A549 (cell line): ENCODE data around the gene KIF21A. TPM values are rescaled to one million over a fixed set of nuclear protein-coding genes. Genes with fewer than 3 reads are reported as not detected.

ENCODE experiments used
- ATAC-seq, 2 experiments: fragments of 200-7000 bp in 1 of 2; fragments of >200 bp in 1 of 2; cut with Nextera tagmentation in 1 of 2; cut with Tn5 transposase in 1 of 2; 3 replicates each; pipeline versions ENCODE4 v1.8.0 to v1.9.1; 2018 to 2020; ENCODE audit warnings: mild to moderate bottlenecking in 1 of 2, moderate library complexity in 1 of 2
- CTCF ChIA-PET: fragments of 300-600 bp; sonication (Branson Sonifier 250); formaldehyde crosslinking; extraction: SDS; loops from one replicate; lab custom pipeline; 2021; ENCODE audit warnings: antibody characterized with exemption, inconsistent platforms; lab: Yijun Ruan, JAX
- POLR2A ChIA-PET: fragments of 350-600 bp; formaldehyde crosslinking; extraction: SDS; loops from one replicate; lab custom pipeline; 2021; ENCODE audit warnings: antibody characterized with exemption, inconsistent platforms; lab: Yijun Ruan, JAX
- DNase-seq, 2 experiments: peaks; one replicate each; pipeline versions ENCODE4 v3.0.0 to v3.0.0-alpha.2; 2011 to 2016; ENCODE audit warnings: low read depth in 1 of 2, low spot score in 1 of 2
- FAIRE-seq: peaks from 2 replicates; lab custom pipeline; 2011; peaks lifted over from hg19 to GRCh38; lab: Jason Lieb, UNC
- H3K27ac ChIP-seq, 2 experiments: fragments of >200 bp; sonication (Bioruptor Twin); formaldehyde crosslinking; 3 replicates each; pipeline ENCODE4 v1.5.1; 2016 to 2017
- H3K4me1 ChIP-seq: fragments of >200 bp; sonication (Bioruptor Twin); formaldehyde crosslinking; 3 replicates; pipeline ENCODE4 v1.6.1; 2016
- H3K4me2 ChIP-seq: fragments of >200 bp; sonication (Bioruptor Twin); formaldehyde crosslinking; 3 replicates; pipeline ENCODE4 v1.6.1; 2016
- H3K4me3 ChIP-seq: fragments of >200 bp; sonication (Bioruptor Twin); formaldehyde crosslinking; 3 replicates; pipeline ENCODE4 v1.5.1; 2016
- H3K9me3 ChIP-seq: fragments of >200 bp; sonication (Bioruptor Twin); formaldehyde crosslinking; 3 replicates; pipeline ENCODE4 v1.6.1; 2016
- ATOH8 ChIP-seq: fragments of 250-450 bp; sonication (Bioruptor Pico); IDR thresholded peaks from 2 replicates; pipeline ENCODE4 v1.5.0; 2020; ENCODE audit warnings: low read depth, mild to moderate bottlenecking, moderate library complexity
- CHD2 ChIP-seq: fragments of 150-350 bp; IDR thresholded peaks from 2 replicates; pipeline ENCODE4 v1.6.1; 2014; ENCODE audit warnings: low read length; ENCODE audit not compliant: partially characterized antibody
- CHD4 ChIP-seq: fragments of 200-600 bp; sonication (generic); IDR thresholded peaks from 2 replicates; pipeline ENCODE4 v1.6.1; 2016; ENCODE audit warnings: antibody characterized with exemption, mild to moderate bottlenecking, borderline replicate concordance
- CTCF ChIP-seq: fragments of >200 bp; sonication (Bioruptor Twin); formaldehyde crosslinking; IDR thresholded peaks from 3 replicates; pipeline ENCODE4 v1.5.1; 2016
- E2F6 ChIP-seq: IDR thresholded peaks from 2 replicates; pipeline ENCODE4 v1.6.1; 2012; ENCODE audit warnings: low read depth, borderline replicate concordance
- FOSB ChIP-seq: fragments of 250-450 bp; sonication (Bioruptor Pico); IDR thresholded peaks from 2 replicates; pipeline ENCODE4 v1.5.0; 2020; ENCODE audit warnings: mild to moderate bottlenecking, moderate library complexity
- GATA3 ChIP-seq: IDR thresholded peaks from 2 replicates; pipeline ENCODE4 v1.6.1; 2012; ENCODE audit warnings: borderline replicate concordance
- HOXA7 ChIP-seq: fragments of 250-450 bp; sonication (Bioruptor Pico); IDR thresholded peaks from 2 replicates; pipeline ENCODE4 v1.5.0; 2020; ENCODE audit warnings: mild to moderate bottlenecking, moderate library complexity
- HOXB13 ChIP-seq: fragments of 250-450 bp; sonication (Bioruptor Pico); IDR thresholded peaks from 2 replicates; pipeline ENCODE4 v1.5.0; 2020; ENCODE audit warnings: low read depth, mild to moderate bottlenecking, moderate library complexity
- HOXB5 ChIP-seq: fragments of 250-450 bp; sonication (Bioruptor Pico); IDR thresholded peaks from 2 replicates; pipeline ENCODE4 v1.5.0; 2020; ENCODE audit warnings: mild to moderate bottlenecking, moderate library complexity
- NR3C1 ChIP-seq: fragments of >200 bp; sonication (Bioruptor Twin); formaldehyde crosslinking; IDR thresholded peaks from 3 replicates; pipeline ENCODE4 v1.6.1; 2017
- POLR2A ChIP-seq: IDR thresholded peaks from 2 replicates; pipeline ENCODE4 v1.6.1; 2012; ENCODE audit warnings: mild to moderate bottlenecking, low read length
- RARB ChIP-seq: fragments of 250-450 bp; sonication (Bioruptor Pico); IDR thresholded peaks from 2 replicates; pipeline ENCODE4 v1.8.0; 2021; ENCODE audit warnings: mild to moderate bottlenecking, moderate library complexity
- REST ChIP-seq: fragments of 200-600 bp; sonication (generic); IDR thresholded peaks from 2 replicates; pipeline ENCODE4 v1.6.1; 2016; ENCODE audit warnings: antibody characterized with exemption, mild to moderate bottlenecking, moderate library complexity
- RFX5 ChIP-seq: fragments of 450-650 bp; IDR thresholded peaks from 2 replicates; pipeline ENCODE4 v1.7.1; 2014; ENCODE audit warnings: antibody characterized with exemption, mild to moderate bottlenecking, moderate library complexity
- RNF2 ChIP-seq: fragments of 200-600 bp; sonication (generic); IDR thresholded peaks from 2 replicates; pipeline ENCODE4 v1.6.1; 2016; ENCODE audit warnings: low read depth, mild to moderate bottlenecking, antibody characterized with exemption, moderate library complexity, borderline replicate concordance
- WGBS: methylation state at CpG from one replicate; pipeline ENCODE4 v1.1.6; 2017; ENCODE audit errors: missing lambda C conversion rate; 5-methylcytosine and 5-hydroxymethylcytosine counted together
- polyA plus RNA-seq, 4 experiments: library from polyadenylated mRNA; depleted of rRNA in 3 of 4; stranded (reverse); fragments of >200 nt; fragmentation: RNase III in 1 of 4; extraction: RNeasy Plus Mini Kit Qiagen cat#74134 plus additional on column Dnase treatment in 1 of 4; gene quantifications; 2 replicates in 3 of 4; 3 replicates in 1 of 4; pipeline ENCODE4 v1.2.3, GENCODE V29; 2011 to 2017

The KIF21A gene
- polyA plus RNA-seq, 2 of the 4 experiments (the other 2 are of a cell fraction): 26.0 to 79.0 TPM

GRCh38 chr12:39372929-39373328 is 70.0 kb downstream of the KIF21A start:
- POLR2A ChIA-PET: no interaction called here
- TF ChIP-seq CHD4 (no peak), RFX5 (no peak), RNF2 (no peak), HOXB13 (CRISPR knock-in tag) (no peak), REST (no peak), HOXA7 (CRISPR knock-in tag) (no peak), RARB (CRISPR knock-in tag) (no peak), HOXB5 (CRISPR knock-in tag) (no peak), ATOH8 (CRISPR knock-in tag) (no peak)
- Histone ChIP-seq H3K4me3 (no peak overlapping the region), H3K4me1 (peaks cover 13% of the 10 kb centered on the region), H3K4me2 (no peak overlapping the region), H3K9me3 (no peaks in the 10 kb centered on the region), H3K27ac (no peak overlapping the region)
- CTCF ChIA-PET: interaction anchor here (1.1 kb wide), 1 partner anchor 13 kb away, joined by 4 read pairs; no protein-coding TSS in a partner anchor
- WGBS: 86% methylated on average over 2 of the region's 2 CpGs
- no peak for DNase-seq
- no peak for ATAC-seq
- FAIRE-seq: no peak

- ChIA-PET CTCF (interaction anchor here (1.1 kb wide), 1 partner anchor 14 kb away, joined by 4 read pairs; no protein-coding TSS in a partner anchor), POLR2A (no interaction called here)
- 85% methylated on average over 2 of the region's 2 CpGs for WGBS
- peaks cover 18% of the 10 kb centered on the region for H3K4me1 ChIP-seq
- H3K27ac ChIP-seq: no peak overlapping the region
- H3K9me3 ChIP-seq: no peaks in the 10 kb centered on the region
- no peak for ATAC-seq
- H3K4me2 ChIP-seq: no peak overlapping the region
- H3K4me3 ChIP-seq: no peak overlapping the region
- DNase-seq: no peak
- TF ChIP-seq NR3C1: no peak
- TF ChIP-seq POLR2A: no peak
- no peak for TF ChIP-seq FOSB (CRISPR knock-in tag)
- TF ChIP-seq CHD2: no peak
- TF ChIP-seq E2F6: no peak
- no peak for TF ChIP-seq CTCF
- no peak for TF ChIP-seq GATA3
- TF ChIP-seq, all 56 proteins: peak for 0
- no peak for FAIRE-seq
Measured at GRCh38 chr12:39372204-39372925, 70.6 kb downstream of the KIF21A start.
